HG03575 (cell line): ENCODE data around the gene KRTAP3-1.
"Not testable (repeated sequence)": the region's sequence is repeated elsewhere in the genome, so short reads cannot be mapped to it uniquely, and the experiment has no call there.

Experiments
- ATAC-seq: cut with Tn5 transposase; IDR thresholded peaks from one replicate; pipeline ENCODE4 v1.9.1; 2021; ENCODE audit not compliant: unreplicated experiment, insufficient number of reproducible peaks, low FRiP score; ENCODE audit errors: extremely low read depth

The KRTAP3-1 gene

GRCh38 chr17:41018541-41018940 is 9.6 kb upstream of the KRTAP3-1 start:
- ATAC-seq = no peak

GRCh38 chr17:41016578-41017215 is 7.8 kb upstream of the KRTAP3-1 start:
- no peak for ATAC-seq

- no peak for ATAC-seq
Measured at GRCh38 chr17:41015454-41015853, 6.5 kb upstream of the KRTAP3-1 start.

GRCh38 chr17:41013606-41014005 is 4.7 kb upstream of the KRTAP3-1 start:
- ATAC-seq = no peak

- ATAC-seq = no peak
Measured at GRCh38 chr17:41013181-41013580, 4.3 kb upstream of the KRTAP3-1 start.

GRCh38 chr17:41012326-41013120 is 3.6 kb upstream of the KRTAP3-1 start:
- ATAC-seq = no peak

- no peak for ATAC-seq
Measured at GRCh38 chr17:41010441-41010840, 1.5 kb upstream of the KRTAP3-1 start.

- ATAC-seq = no peak
Measured at GRCh38 chr17:41009936-41010335, 1.0 kb upstream of the KRTAP3-1 start.

GRCh38 chr17:41009301-41009760 is 403 bp upstream of the KRTAP3-1 start:
- ATAC-seq = no peak

GRCh38 chr17:41004397-41004796 is 4.5 kb downstream of the KRTAP3-1 start:
- ATAC-seq = no peak

GRCh38 chr17:41003926-41004325 is 5.0 kb downstream of the KRTAP3-1 start:
- no peak for ATAC-seq

- ATAC-seq = no peak
Measured at GRCh38 chr17:41002814-41003213, 6.1 kb downstream of the KRTAP3-1 start.

- no peak for ATAC-seq
Measured at GRCh38 chr17:41001795-41002194, 7.1 kb downstream of the KRTAP3-1 start.

GRCh38 chr17:40999563-40999962 is 9.4 kb downstream of the KRTAP3-1 start, which contains the start of gene KRTAP3-2:
Gene KRTAP3-2 (minus strand): TSS chr17:40999906. CDS start chr17:40999853, 53 bp downstream.
- ATAC-seq = not testable (repeated sequence)

GRCh38 chr17:40997361-40997760 is 11.6 kb downstream of the KRTAP3-1 start:
- no peak for ATAC-seq

- ATAC-seq = no peak
Measured at GRCh38 chr17:40996829-40997228, 12.1 kb downstream of the KRTAP3-1 start.

- ATAC-seq = no peak
Measured at GRCh38 chr17:40995116-40995515, 13.8 kb downstream of the KRTAP3-1 start.

GRCh38 chr17:40993839-40994238 is 15.1 kb downstream of the KRTAP3-1 start, which contains the start of gene KRTAP3-3:
Gene KRTAP3-3 (minus strand): TSS chr17:40994164. CDS start chr17:40994097, 67 bp downstream.
- ATAC-seq = no peak

- no peak for ATAC-seq
Measured at GRCh38 chr17:40993084-40993483, 15.8 kb downstream of the KRTAP3-1 start.

- ATAC-seq = no peak
Measured at GRCh38 chr17:40992666-40993065, 16.3 kb downstream of the KRTAP3-1 start.
